Parathyroid adenoma (tissue), 2 donors: Measurements from ENCODE around the gene KLF7.

Experiments used
- H2AFZ ChIP-seq: fragments of 300-600 bp; sonication (generic); one replicate; pipeline ENCODE4 v1.7.0; 2017; ENCODE audit warnings: antibody characterized with exemption, mild to moderate bottlenecking
- H3K27ac ChIP-seq: fragments of 300-600 bp; sonication (generic); one replicate; pipeline ENCODE4 v1.7.0; 2017
- H3K27me3 ChIP-seq: fragments of 300-600 bp; sonication (generic); one replicate; pipeline ENCODE4 v1.7.0; 2017; ENCODE audit warnings: low read length; ENCODE audit not compliant: control insufficient read depth, insufficient read depth
- H3K36me3 ChIP-seq: fragments of 300-600 bp; sonication (generic); one replicate; pipeline ENCODE4 v1.7.0; 2017; ENCODE audit warnings: low read length; ENCODE audit not compliant: control insufficient read depth, insufficient read depth
- H3K4me1 ChIP-seq: fragments of 300-600 bp; sonication (generic); one replicate; pipeline ENCODE4 v1.7.0; 2017; ENCODE audit warnings: control low read depth
- H3K4me2 ChIP-seq: fragments of 300-600 bp; sonication (generic); one replicate; pipeline ENCODE4 v1.7.0; 2017; ENCODE audit warnings: low read length
- H3K4me3 ChIP-seq: fragments of 300-600 bp; sonication (generic); one replicate; pipeline ENCODE4 v1.7.0; 2017; ENCODE audit warnings: low read depth, low read length
- H3K79me2 ChIP-seq: fragments of 300-600 bp; sonication (generic); one replicate; pipeline ENCODE4 v1.7.0; 2017; ENCODE audit warnings: control low read depth
- H3K9ac ChIP-seq: fragments of 300-600 bp; sonication (generic); one replicate; pipeline ENCODE4 v1.7.0; 2017; ENCODE audit warnings: mild to moderate bottlenecking
- H3K9me3 ChIP-seq: fragments of 300-600 bp; sonication (generic); one replicate; pipeline ENCODE4 v1.7.0; 2017; ENCODE audit warnings: low read length; ENCODE audit not compliant: control insufficient read depth
- CTCF ChIP-seq: fragments of 300-600 bp; sonication (generic); IDR thresholded peaks from one replicate; pipeline ENCODE4 v1.7.0; 2017; ENCODE audit warnings: antibody characterized with exemption, mild to moderate bottlenecking
- donor health status: primary hyperparathyroidism.

The KLF7 gene

DNA sequence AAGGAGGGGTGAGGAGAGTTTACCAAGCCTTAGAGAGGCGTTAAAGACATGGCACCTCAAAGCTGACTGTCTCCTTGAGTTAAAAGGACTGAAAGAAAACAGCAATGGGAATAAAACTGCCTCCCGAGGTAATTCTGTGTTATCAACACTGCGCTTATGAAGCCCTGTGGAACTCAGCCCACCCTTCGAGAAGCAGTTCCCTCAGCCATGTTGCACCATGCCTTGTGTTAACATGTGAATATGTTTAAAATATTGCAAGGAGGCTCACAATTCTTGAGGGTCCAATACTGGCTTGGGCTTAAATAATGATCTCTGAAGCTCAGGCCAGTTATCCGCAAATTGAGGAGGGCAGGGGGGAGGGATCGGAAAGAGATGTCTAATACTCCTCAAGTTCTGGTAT lies 14.7 kb downstream of the KLF7 start:
- Histone ChIP-seq H3K4me3 (no peak overlapping the region), H3K9ac (no peak overlapping the region), H3K27ac (no peak overlapping the region), H3K9me3 (no peaks in the 10 kb centered on the region), H2AFZ (no peak overlapping the region), H3K4me2 (no peak overlapping the region), H3K4me1 (no peaks in the 10 kb centered on the region), H3K36me3 (no peaks in the 10 kb centered on the region), H3K79me2 (peaks cover 18% of the 10 kb centered on the region), H3K27me3 (no peaks in the 10 kb centered on the region)
- no peak for TF ChIP-seq CTCF

DNA sequence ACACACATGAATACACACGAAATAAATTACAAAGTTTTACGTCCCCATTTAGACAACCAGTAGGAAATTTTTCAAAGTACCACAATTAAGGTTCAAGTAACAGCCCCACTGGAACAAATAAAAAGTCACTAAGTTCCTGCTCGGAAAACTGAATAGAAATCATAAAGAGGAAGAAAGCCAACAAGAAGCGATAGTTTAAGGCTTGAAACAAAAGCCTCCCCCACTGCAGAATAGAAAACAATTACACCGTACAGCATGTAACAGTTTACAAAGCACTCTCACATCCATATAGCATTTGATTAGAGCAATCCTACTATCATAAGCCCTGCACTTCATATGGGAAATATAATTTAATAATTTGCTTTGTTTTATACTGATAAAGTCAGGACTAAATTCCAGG lies 15.5 kb downstream of the KLF7 start:
- no peak overlapping the region for H2AFZ ChIP-seq
- no peaks in the 10 kb centered on the region for H3K9me3 ChIP-seq
- no peaks in the 10 kb centered on the region for H3K27me3 ChIP-seq
- no peak overlapping the region for H3K4me3 ChIP-seq
- H3K27ac ChIP-seq, result no peak overlapping the region
- H3K9ac ChIP-seq, result no peak overlapping the region
- H3K4me1 ChIP-seq, result no peaks in the 10 kb centered on the region
- TF ChIP-seq CTCF, result no peak
- H3K79me2 ChIP-seq, result peaks cover 18% of the 10 kb centered on the region
- H3K4me2 ChIP-seq, result no peak overlapping the region
- no peaks in the 10 kb centered on the region for H3K36me3 ChIP-seq

GRCh38 chr2:207149249-207150213 lies 16.2 kb downstream of the KLF7 start:
- H2AFZ ChIP-seq, result no peak overlapping the region
- H3K9me3 ChIP-seq, result no peaks in the 10 kb centered on the region
- H3K4me2 ChIP-seq, result no peak overlapping the region
- H3K36me3 ChIP-seq, result no peaks in the 10 kb centered on the region
- no peak overlapping the region for H3K9ac ChIP-seq
- H3K4me3 ChIP-seq, result no peak overlapping the region
- TF ChIP-seq CTCF, result no peak
- H3K4me1 ChIP-seq, result peaks cover 5% of the 10 kb centered on the region
- no peaks in the 10 kb centered on the region for H3K27me3 ChIP-seq
- H3K79me2 ChIP-seq, result peaks cover 12% of the 10 kb centered on the region
- no peak overlapping the region for H3K27ac ChIP-seq

DNA sequence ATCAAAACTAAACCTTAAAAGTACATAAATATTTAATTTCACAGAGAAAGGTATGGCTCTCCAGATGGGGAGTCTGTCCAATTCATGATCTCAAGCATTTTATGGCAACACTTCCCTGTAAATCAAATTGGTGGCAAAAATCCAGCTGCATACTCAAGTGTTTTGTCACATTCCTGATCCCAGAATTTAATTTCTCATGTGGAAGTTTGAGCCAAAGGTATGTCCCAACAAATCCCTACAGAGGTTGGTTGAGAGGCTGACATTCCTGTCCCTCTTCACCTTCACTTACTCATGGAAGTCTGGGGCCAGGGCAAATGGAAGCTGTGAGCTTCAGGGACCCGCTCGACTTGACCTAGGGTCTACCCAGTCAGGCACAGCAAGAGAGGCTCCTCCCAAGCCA lies 17.7 kb downstream of the KLF7 start:
- no peak overlapping the region for H3K4me2 ChIP-seq
- H3K27me3 ChIP-seq, result no peaks in the 10 kb centered on the region
- no peaks in the 10 kb centered on the region for H3K9me3 ChIP-seq
- peaks cover 16% of the 10 kb centered on the region for H3K4me1 ChIP-seq
- no peak overlapping the region for H3K4me3 ChIP-seq
- no peak overlapping the region for H3K27ac ChIP-seq
- H3K36me3 ChIP-seq, result no peaks in the 10 kb centered on the region
- peaks cover 10% of the 10 kb centered on the region for H3K79me2 ChIP-seq
- no peak for TF ChIP-seq CTCF
- no peak overlapping the region for H2AFZ ChIP-seq
- H3K9ac ChIP-seq, result no peak overlapping the region
